ENCODE results near the gene FSTL5.

FSTL5 gene

GRCh38 chr4:161936625-161937550, 226.9 kb downstream of the FSTL5 start:
- DNase-seq (ENCODE audit: low read depth): no peak

- no peak for DNase-seq (ENCODE audit: low read depth)
These were observed 232.7 kb downstream of the FSTL5 start for GRCh38 chr4:161931089-161931488.

- DNase-seq (ENCODE audit: low read depth): no peak
These were observed 233.8 kb downstream of the FSTL5 start for GRCh38 chr4:161929956-161930355.

GRCh38 chr4:161926033-161926828, 237.6 kb downstream of the FSTL5 start:
- DNase-seq (ENCODE audit: low read depth): no peak

- no peak for DNase-seq (ENCODE audit: low read depth)
These were observed 243.3 kb downstream of the FSTL5 start for GRCh38 chr4:161920304-161921052.

- no peak for DNase-seq (ENCODE audit: low read depth)
These were observed 244.2 kb downstream of the FSTL5 start for GRCh38 chr4:161919442-161920220.

GRCh38 chr4:161916035-161916434, 247.8 kb downstream of the FSTL5 start:
- DNase-seq (ENCODE audit: low read depth): no peak

- no peak for DNase-seq (ENCODE audit: low read depth)
These were observed 256.2 kb downstream of the FSTL5 start for GRCh38 chr4:161907590-161907955.

- DNase-seq (ENCODE audit: low read depth): no peak
These were observed 256.8 kb downstream of the FSTL5 start for GRCh38 chr4:161906836-161907589.

GRCh38 chr4:161900110-161900509, 263.7 kb downstream of the FSTL5 start:
- no peak for DNase-seq (ENCODE audit: low read depth)

- no peak for DNase-seq (ENCODE audit: low read depth)
These were observed 269.2 kb downstream of the FSTL5 start for GRCh38 chr4:161894493-161895167.

- no peak for DNase-seq (ENCODE audit: low read depth)
These were observed 269.8 kb downstream of the FSTL5 start for GRCh38 chr4:161894014-161894413.

GRCh38 chr4:161893566-161893965, 270.2 kb downstream of the FSTL5 start:
- no peak for DNase-seq (ENCODE audit: low read depth)

GRCh38 chr4:161892951-161893350, 270.8 kb downstream of the FSTL5 start:
- DNase-seq (ENCODE audit: low read depth): no peak

- no peak for DNase-seq (ENCODE audit: low read depth)
These were observed 280.6 kb downstream of the FSTL5 start for GRCh38 chr4:161883157-161883556.

- no peak for DNase-seq (ENCODE audit: low read depth)
These were observed 282.4 kb downstream of the FSTL5 start for GRCh38 chr4:161881370-161881769.

GRCh38 chr4:161869511-161869910, 294.3 kb downstream of the FSTL5 start:
- DNase-seq (ENCODE audit: low read depth): no peak

- DNase-seq (ENCODE audit: low read depth): no peak
These were observed 307.0 kb downstream of the FSTL5 start for GRCh38 chr4:161856711-161857326.

- DNase-seq (ENCODE audit: low read depth): no peak
These were observed 313.2 kb downstream of the FSTL5 start for GRCh38 chr4:161850631-161851030.

- DNase-seq (ENCODE audit: low read depth): no peak
These were observed 322.0 kb downstream of the FSTL5 start for GRCh38 chr4:161841759-161842158.

Data from stimulated activated CD8-positive, alpha-beta memory T cell treated with anti-CD3 and anti-CD28 coated beads, Interleukin-12 subunit alpha, Interleukin-12 subunit beta, amount 100 ng/mL, for 4 hours (primary cell).